Osteoblast (primary cell): ENCODE measurements around the gene EGFR. TPM values are rescaled to one million over a fixed set of nuclear protein-coding genes. Genes with fewer than 3 reads are reported as not detected.

Experiments used
- DNase-seq: peaks from one replicate; pipeline ENCODE4 v3.0.0; 2011; ENCODE audit warnings: low spot score, mixed read lengths; ENCODE audit not compliant: insufficient read length; ENCODE audit errors: missing footprints
- H2AFZ ChIP-seq: 2 replicates; pipeline ENCODE4 v1.6.0; 2011; ENCODE audit warnings: mild to moderate bottlenecking, low read length
- H3K27ac ChIP-seq: 2 replicates; pipeline ENCODE4 v1.5.1; 2011; ENCODE audit warnings: mild to moderate bottlenecking, low read depth, low read length, moderate library complexity
- H3K27me3 ChIP-seq: 2 replicates; pipeline ENCODE4 v1.6.0; 2012; ENCODE audit warnings: mild to moderate bottlenecking, control low read depth, inconsistent platforms, low read length, moderate library complexity; ENCODE audit not compliant: insufficient read depth
- H3K36me3 ChIP-seq: 2 replicates; pipeline ENCODE4 v1.5.1; 2011; ENCODE audit warnings: mild to moderate bottlenecking, low read length, control low read depth, moderate library complexity; ENCODE audit not compliant: insufficient read depth
- H3K4me1 ChIP-seq: 2 replicates; pipeline ENCODE4 v1.5.1; 2011; ENCODE audit warnings: mild to moderate bottlenecking, low read length, control low read depth, moderate library complexity; ENCODE audit not compliant: insufficient read depth
- H3K4me2 ChIP-seq: 2 replicates; pipeline ENCODE4 v1.6.0; 2011; ENCODE audit warnings: mild to moderate bottlenecking, low read length; ENCODE audit not compliant: insufficient read depth
- H3K4me3 ChIP-seq: fragments of 200-600 bp; sonication (generic); 3 replicates; pipeline ENCODE4 v1.5.1; 2012; ENCODE audit warnings: mild to moderate bottlenecking, low read length, inconsistent platforms; ENCODE audit not compliant: insufficient read depth
- H3K79me2 ChIP-seq: 2 replicates; pipeline ENCODE4 v1.6.0; 2012; ENCODE audit warnings: mild to moderate bottlenecking, low read length, control low read depth, inconsistent platforms; ENCODE audit not compliant: insufficient read depth
- H3K9me3 ChIP-seq: 2 replicates; pipeline ENCODE4 v1.5.1; 2011; ENCODE audit warnings: low read depth, low read length, control low read depth
- H4K20me1 ChIP-seq: 2 replicates; pipeline ENCODE4 v1.6.0; 2012; ENCODE audit warnings: mild to moderate bottlenecking, low read length, control low read depth; ENCODE audit not compliant: insufficient read depth
- total RNA-seq: library from RNA; depleted of rRNA; stranded (reverse); fragments of >200 nt; gene quantifications from 2 replicates; pipeline ENCODE4 v1.2.3, GENCODE V29; 2012
- TF ChIP-seq, protein P1 (sequence below): IDR thresholded peaks from 2 replicates; pipeline ENCODE4 v1.5.1; 2011; ENCODE audit warnings: mild to moderate bottlenecking, low read depth, low read length, moderate library complexity; ENCODE audit errors: extremely low read depth

EGFR gene
- total RNA-seq, 1 donor = 104 TPM

DNA sequence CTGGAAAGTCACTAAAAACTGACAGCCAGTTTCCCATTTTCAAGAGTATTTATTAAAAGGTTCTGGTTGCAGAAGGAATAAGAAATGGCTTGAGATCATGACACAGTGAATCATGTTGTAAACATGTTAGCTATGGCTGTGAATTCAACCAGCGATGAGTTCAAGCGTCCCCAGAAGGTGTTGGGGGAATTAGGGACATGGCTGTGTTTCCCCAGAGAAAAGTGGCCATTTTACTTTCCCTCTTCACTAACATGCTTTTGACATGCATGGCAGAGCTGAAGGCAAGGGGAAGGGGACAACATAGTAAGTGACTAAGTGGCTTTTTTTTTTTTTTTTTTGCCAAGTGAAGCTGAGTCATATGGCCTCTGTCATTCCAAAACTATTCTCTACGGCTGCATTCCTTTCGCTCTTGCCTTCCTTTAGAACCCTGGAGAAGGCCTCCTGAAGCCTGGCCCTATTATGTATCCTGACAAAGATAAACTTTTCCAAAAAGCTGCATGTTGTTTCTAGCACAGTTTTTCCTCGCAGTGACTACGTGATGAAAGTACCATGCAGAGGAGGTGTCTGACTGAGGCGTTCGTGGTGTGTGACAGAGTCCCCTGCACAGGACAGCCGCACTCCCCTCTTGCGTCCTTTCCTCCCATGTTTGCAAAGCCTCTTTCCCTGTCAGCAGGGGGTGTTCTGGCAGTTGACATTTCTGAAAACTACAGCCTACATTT lies 46.9 kb downstream of the EGFR start:
- Histone ChIP-seq H3K4me3 (peak overlapping the region; percentile 31), H3K27me3 (no peaks in the 10 kb centered on the region), H3K9me3 (no peaks in the 10 kb centered on the region), H2AFZ (no peak overlapping the region), H3K36me3 (peaks cover 4% of the 10 kb centered on the region), H4K20me1 (no peaks in the 10 kb centered on the region), H3K79me2 (peaks cover 68% of the 10 kb centered on the region), H3K27ac (peak overlapping the region; percentile 97), H3K4me1 (peaks cover 72% of the 10 kb centered on the region), H3K4me2 (peak overlapping the region; percentile 74)
- peak; percentile 92 for DNase-seq
- TF ChIP-seq, protein P1, sequence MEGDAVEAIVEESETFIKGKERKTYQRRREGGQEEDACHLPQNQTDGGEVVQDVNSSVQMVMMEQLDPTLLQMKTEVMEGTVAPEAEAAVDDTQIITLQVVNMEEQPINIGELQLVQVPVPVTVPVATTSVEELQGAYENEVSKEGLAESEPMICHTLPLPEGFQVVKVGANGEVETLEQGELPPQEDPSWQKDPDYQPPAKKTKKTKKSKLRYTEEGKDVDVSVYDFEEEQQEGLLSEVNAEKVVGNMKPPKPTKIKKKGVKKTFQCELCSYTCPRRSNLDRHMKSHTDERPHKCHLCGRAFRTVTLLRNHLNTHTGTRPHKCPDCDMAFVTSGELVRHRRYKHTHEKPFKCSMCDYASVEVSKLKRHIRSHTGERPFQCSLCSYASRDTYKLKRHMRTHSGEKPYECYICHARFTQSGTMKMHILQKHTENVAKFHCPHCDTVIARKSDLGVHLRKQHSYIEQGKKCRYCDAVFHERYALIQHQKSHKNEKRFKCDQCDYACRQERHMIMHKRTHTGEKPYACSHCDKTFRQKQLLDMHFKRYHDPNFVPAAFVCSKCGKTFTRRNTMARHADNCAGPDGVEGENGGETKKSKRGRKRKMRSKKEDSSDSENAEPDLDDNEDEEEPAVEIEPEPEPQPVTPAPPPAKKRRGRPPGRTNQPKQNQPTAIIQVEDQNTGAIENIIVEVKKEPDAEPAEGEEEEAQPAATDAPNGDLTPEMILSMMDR = peak; percentile 13

DNA sequence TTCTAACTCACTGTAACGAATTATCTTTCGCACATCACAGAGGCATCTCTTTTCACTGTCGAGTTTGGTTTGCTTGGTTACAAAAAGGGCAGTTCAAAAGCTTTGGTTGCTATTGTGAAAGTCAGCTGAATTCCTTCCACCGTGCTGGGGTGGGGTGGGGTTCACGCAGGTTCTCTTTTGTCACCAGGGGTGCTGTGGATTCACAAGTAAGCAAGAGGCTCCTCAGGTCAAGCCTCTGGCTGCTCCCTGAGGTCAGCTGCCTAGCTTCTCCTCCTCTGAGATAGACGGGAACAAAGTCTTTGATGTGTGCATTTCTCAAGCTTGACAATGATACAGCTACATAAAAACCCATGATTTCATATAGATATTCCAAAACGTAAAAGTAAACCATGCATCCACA lies 47.7 kb downstream of the EGFR start:
- H3K4me3 ChIP-seq = no peak overlapping the region
- TF ChIP-seq, protein P1 = no peak
- H3K4me2 ChIP-seq = peak overlapping the region; percentile 74
- DNase-seq = no peak
- peaks cover 68% of the 10 kb centered on the region for H3K4me1 ChIP-seq
- H2AFZ ChIP-seq = no peak overlapping the region
- no peaks in the 10 kb centered on the region for H3K9me3 ChIP-seq
- no peaks in the 10 kb centered on the region for H3K27me3 ChIP-seq
- peaks cover 4% of the 10 kb centered on the region for H3K36me3 ChIP-seq
- no peaks in the 10 kb centered on the region for H4K20me1 ChIP-seq
- H3K27ac ChIP-seq = peak overlapping the region; percentile 97
- H3K79me2 ChIP-seq = peaks cover 73% of the 10 kb centered on the region

DNA sequence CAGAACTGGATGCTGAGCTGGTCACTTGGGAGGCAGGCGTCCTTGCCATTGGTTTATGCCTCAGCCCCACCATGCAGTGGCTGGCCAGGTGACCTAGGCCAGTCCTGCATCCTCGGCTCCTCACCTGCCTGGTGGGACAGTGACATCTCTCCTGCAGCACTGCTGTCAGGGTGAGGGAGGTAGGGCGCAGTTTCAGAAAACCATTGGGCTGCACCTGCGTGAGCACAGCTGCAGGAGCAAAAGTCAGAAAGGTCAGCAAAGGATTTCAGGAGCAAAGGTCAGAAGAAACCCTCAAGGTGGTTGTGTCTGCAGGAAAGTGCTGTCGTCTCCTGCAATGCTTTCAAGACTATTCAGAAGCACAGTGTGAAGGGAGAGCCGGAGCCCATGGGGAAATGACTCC lies 48.1 kb downstream of the EGFR start:
- Histone ChIP-seq H3K27ac (peak overlapping the region; percentile 97), H3K36me3 (peaks cover 4% of the 10 kb centered on the region), H2AFZ (no peak overlapping the region), H4K20me1 (no peaks in the 10 kb centered on the region), H3K4me1 (peaks cover 68% of the 10 kb centered on the region), H3K79me2 (peaks cover 71% of the 10 kb centered on the region), H3K4me3 (no peak overlapping the region), H3K9me3 (no peaks in the 10 kb centered on the region), H3K27me3 (no peaks in the 10 kb centered on the region), H3K4me2 (no peak overlapping the region)
- TF ChIP-seq, protein P1 = no peak
- DNase-seq = no peak

DNA sequence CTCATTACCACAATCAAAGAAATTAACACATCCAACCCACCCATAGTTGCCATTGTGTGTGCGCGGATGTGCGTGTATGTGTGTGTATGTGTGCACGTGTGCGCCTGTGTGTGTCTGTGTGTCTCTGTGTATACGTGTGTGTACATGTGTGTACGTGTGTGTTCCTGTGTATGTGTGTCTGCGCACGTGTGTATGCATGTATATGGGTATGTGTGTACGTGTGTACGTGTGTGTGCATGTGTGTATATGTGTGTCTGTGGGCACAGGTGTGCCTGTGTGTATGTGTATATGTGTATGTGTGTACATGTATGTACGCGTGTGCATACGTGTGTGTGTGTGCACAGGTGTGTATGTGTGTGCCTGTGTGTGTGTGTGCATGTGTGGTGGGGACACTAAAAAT lies 48.9 kb downstream of the EGFR start:
- TF ChIP-seq, protein P1 = no peak
- peaks cover 68% of the 10 kb centered on the region for H3K4me1 ChIP-seq

More for the DNA sequence above, 48.9 kb downstream of the EGFR start:
- no peaks in the 10 kb centered on the region for H3K27me3 ChIP-seq
- peaks cover 4% of the 10 kb centered on the region for H3K36me3 ChIP-seq
- no peak overlapping the region for H3K4me3 ChIP-seq
- peak overlapping the region; percentile 18 for H3K27ac ChIP-seq
- H3K4me2 ChIP-seq = no peak overlapping the region
- H3K9me3 ChIP-seq = no peaks in the 10 kb centered on the region
- peaks cover 71% of the 10 kb centered on the region for H3K79me2 ChIP-seq
- DNase-seq = no peak
- no peak overlapping the region for H2AFZ ChIP-seq
- H4K20me1 ChIP-seq = no peaks in the 10 kb centered on the region
